HEK293 (cell line): ENCODE data around the gene RAD50.

Experiments
- BCL6B ChIP-seq: fragments of 450-650 bp; formaldehyde crosslinking; IDR thresholded peaks from 2 replicates; pipeline ENCODE4 v1.5.1; 2017; ENCODE audit warnings: missing biosample characterization, missing genetic modification characterization
- EGR2 ChIP-seq: fragments of 450-650 bp; formaldehyde crosslinking; IDR thresholded peaks from 2 replicates; pipeline ENCODE4 v1.5.1; 2016; ENCODE audit warnings: low read depth, missing biosample characterization, missing genetic modification characterization
- INSM2 ChIP-seq: fragments of 450-650 bp; formaldehyde crosslinking; IDR thresholded peaks from 2 replicates; pipeline ENCODE4 v1.5.1; 2016; ENCODE audit warnings: missing biosample characterization, missing genetic modification characterization
- MZF1 ChIP-seq: fragments of 450-650 bp; formaldehyde crosslinking; IDR thresholded peaks from 2 replicates; pipeline ENCODE4 v1.5.1; 2017; ENCODE audit warnings: missing biosample characterization, missing genetic modification characterization, borderline replicate concordance
- SETDB1 ChIP-seq: IDR thresholded peaks from one replicate; pipeline ENCODE4 v1.6.1; 2017; ENCODE audit warnings: mild to moderate bottlenecking, low read length, moderate library complexity, mixed read lengths; ENCODE audit not compliant: insufficient read length
- ZBTB26 ChIP-seq: fragments of 450-650 bp; formaldehyde crosslinking; optimal IDR thresholded peaks from 2 replicates; pipeline ENCODE3; 2016; ENCODE audit warnings: missing biosample characterization, mild to moderate bottlenecking, missing genetic modification characterization
- ZFHX2 ChIP-seq: fragments of 450-650 bp; formaldehyde crosslinking; conservative IDR thresholded peaks from 2 replicates; pipeline ENCODE4 v1.5.1; 2016; ENCODE audit warnings: missing biosample characterization, missing genetic modification characterization
- ZFP37 ChIP-seq: fragments of 450-650 bp; formaldehyde crosslinking; IDR thresholded peaks from 2 replicates; pipeline ENCODE4 v1.5.1; 2016; ENCODE audit warnings: missing biosample characterization, missing genetic modification characterization
- ZNF112 ChIP-seq: fragments of 450-650 bp; formaldehyde crosslinking; IDR thresholded peaks from 2 replicates; pipeline ENCODE4 v1.5.0; 2017; ENCODE audit warnings: missing biosample characterization, missing genetic modification characterization
- ZNF132 ChIP-seq: fragments of 450-650 bp; formaldehyde crosslinking; IDR thresholded peaks from 2 replicates; pipeline ENCODE4 v1.5.1; 2017; ENCODE audit warnings: missing biosample characterization, missing genetic modification characterization, borderline replicate concordance
- ZNF16 ChIP-seq: fragments of 450-650 bp; formaldehyde crosslinking; IDR thresholded peaks from 2 replicates; pipeline ENCODE4 v1.5.1; 2016; ENCODE audit warnings: low read depth, missing biosample characterization, missing genetic modification characterization
- ZNF211 ChIP-seq: fragments of 450-650 bp; formaldehyde crosslinking; IDR thresholded peaks from 2 replicates; pipeline ENCODE4 v1.5.1; 2016; ENCODE audit warnings: low read depth, missing biosample characterization, missing genetic modification characterization
- ZNF426 ChIP-seq: fragments of 450-650 bp; formaldehyde crosslinking; IDR thresholded peaks from 2 replicates; pipeline ENCODE4 v1.5.1; 2017; ENCODE audit warnings: missing biosample characterization, missing genetic modification characterization, mild to moderate bottlenecking, inconsistent platforms, moderate library complexity
- ZNF473 ChIP-seq: fragments of 450-650 bp; formaldehyde crosslinking; IDR thresholded peaks from 2 replicates; pipeline ENCODE4 v1.5.1; 2017; ENCODE audit warnings: missing biosample characterization, missing genetic modification characterization
- ZNF518A ChIP-seq: fragments of 450-650 bp; formaldehyde crosslinking; conservative IDR thresholded peaks from 2 replicates; pipeline ENCODE4 v1.5.1; 2016; ENCODE audit warnings: low read depth, missing biosample characterization, missing genetic modification characterization
- ZNF544 ChIP-seq: fragments of 450-650 bp; formaldehyde crosslinking; IDR thresholded peaks from 2 replicates; pipeline ENCODE4 v1.5.0; 2017; ENCODE audit warnings: missing biosample characterization, missing genetic modification characterization
- ZNF561 ChIP-seq: fragments of 450-650 bp; IDR thresholded peaks from 2 replicates; pipeline ENCODE4 v1.5.1; 2018; ENCODE audit warnings: missing biosample characterization, missing genetic modification characterization, borderline replicate concordance
- ZNF624 ChIP-seq: fragments of 450-650 bp; formaldehyde crosslinking; IDR thresholded peaks from 2 replicates; pipeline ENCODE4 v1.5.1; 2017; ENCODE audit warnings: missing biosample characterization, missing genetic modification characterization
- ZNF670 ChIP-seq: fragments of 450-650 bp; formaldehyde crosslinking; IDR thresholded peaks from 2 replicates; pipeline ENCODE4 v1.5.1; 2016; ENCODE audit warnings: missing biosample characterization, missing genetic modification characterization, low read depth
- ZNF692 ChIP-seq: fragments of 450-650 bp; formaldehyde crosslinking; IDR thresholded peaks from 2 replicates; pipeline ENCODE4 v1.5.1; 2016; ENCODE audit warnings: missing biosample characterization, missing genetic modification characterization
- ZNF76 ChIP-seq: fragments of 450-650 bp; formaldehyde crosslinking; IDR thresholded peaks from 2 replicates; pipeline ENCODE4; 2016; ENCODE audit warnings: low read depth, missing biosample characterization, missing genetic modification characterization, borderline replicate concordance
- ZNF777 ChIP-seq: fragments of 450-650 bp; formaldehyde crosslinking; IDR thresholded peaks from 2 replicates; pipeline ENCODE4 v1.5.1; 2017; ENCODE audit warnings: missing biosample characterization, missing genetic modification characterization, borderline replicate concordance
- ZNF837 ChIP-seq: fragments of 450-650 bp; formaldehyde crosslinking; IDR thresholded peaks from 2 replicates; pipeline ENCODE4 v1.5.1; 2016; ENCODE audit warnings: missing biosample characterization, missing genetic modification characterization
- ZSCAN4 ChIP-seq: fragments of 450-650 bp; formaldehyde crosslinking; IDR thresholded peaks from 2 replicates; pipeline ENCODE4 v1.5.1; 2017; ENCODE audit warnings: missing biosample characterization, missing genetic modification characterization

Gene RAD50

GRCh38 chr5:132556763-132557477 lies at the start of gene RAD50 (continued):
- TF ChIP-seq INSM2 (tag by site-specific recombination), result no peak; the same call in 1 of the 2 replicates
- no peak; the same call in 1 of the 2 replicates for TF ChIP-seq ZNF777 (tag by site-specific recombination)
- no peak for TF ChIP-seq ZNF112 (tag by site-specific recombination)
- no peak for TF ChIP-seq SETDB1
- TF ChIP-seq ZNF670 (tag by site-specific recombination), result no peak
- no peak for TF ChIP-seq ZNF544
- peak; percentile 98 for TF ChIP-seq ZFHX2 (tag by site-specific recombination)
- no peak for TF ChIP-seq ZNF837 (tag by site-specific recombination)
- no peak for TF ChIP-seq BCL6B (tag by site-specific recombination)
- TF ChIP-seq ZNF426 (tag by site-specific recombination), result no peak
- no peak for TF ChIP-seq ZSCAN4 (tag by site-specific recombination)
- peak; percentile 90 for TF ChIP-seq ZNF518A (tag by site-specific recombination)
- no peak for TF ChIP-seq ZNF16
- TF ChIP-seq ZNF132, result no peak
- TF ChIP-seq ZNF473, result no peak
- no peak for TF ChIP-seq ZNF211 (tag by site-specific recombination)
- TF ChIP-seq ZFP37 (tag by site-specific recombination), result peak; percentile 88
- no peak for TF ChIP-seq ZNF624 (tag by site-specific recombination)
- TF ChIP-seq ZNF76 (tag by site-specific recombination), result peak; percentile 95
- TF ChIP-seq ZNF561 (tag by site-specific recombination), result peak; percentile 85; the same call in 1 of the 2 replicates
- peak; percentile 84 for TF ChIP-seq ZNF692 (tag by site-specific recombination)
- TF ChIP-seq MZF1 (tag by site-specific recombination), result peak; percentile 56; the same call in 1 of the 2 replicates
- TF ChIP-seq ZBTB26 (tag by site-specific recombination), result peak; percentile 98
- peak; percentile 94 for TF ChIP-seq EGR2 (tag by site-specific recombination)
